DMS153 treated with DMSO at 0.1 percent for 48 hours (cell line): ENCODE measurements around the gene LGALS9C.
"Not testable (repeated sequence)": the region's sequence is repeated elsewhere in the genome, so short reads cannot be mapped to it uniquely, and the experiment has no call there.

Experiments
- DNase-seq: peaks from one replicate; lab custom pipeline; 2025; ENCODE audit not compliant: unreplicated experiment; lab: John Stamatoyannopoulos, UW

LGALS9C gene

GRCh38 chr17:18476508-18477308 lies at the start of gene LGALS9C:
Gene LGALS9C (plus strand): TSS chr17:18476789. CDS start chr17:18476855, 66 bp downstream.
- not testable (repeated sequence) for DNase-seq

- not testable (repeated sequence) for DNase-seq
These were observed 44.4 kb upstream of the LGALS9C start for GRCh38 chr17:18432206-18432605.

GRCh38 chr17:18439465-18439870 lies 37.1 kb upstream of the LGALS9C start:
- DNase-seq, result not testable (repeated sequence)

- not testable (repeated sequence) for DNase-seq
These were observed 34.5 kb upstream of the LGALS9C start for GRCh38 chr17:18442093-18442492.

GRCh38 chr17:18442532-18442931 lies 34.1 kb upstream of the LGALS9C start:
- not testable (repeated sequence) for DNase-seq

GRCh38 chr17:18447476-18448205 lies 28.9 kb upstream of the LGALS9C start:
- DNase-seq, result not testable (repeated sequence)

- not testable (repeated sequence) for DNase-seq
These were observed 28.3 kb upstream of the LGALS9C start for GRCh38 chr17:18448311-18448710.

- not testable (repeated sequence) for DNase-seq
These were observed 26.8 kb upstream of the LGALS9C start for GRCh38 chr17:18449833-18450232.

- DNase-seq, result not testable (repeated sequence)
These were observed 25.6 kb upstream of the LGALS9C start for GRCh38 chr17:18450998-18451397.

- not testable (repeated sequence) for DNase-seq
These were observed 24.6 kb upstream of the LGALS9C start for GRCh38 chr17:18451969-18452368.

- not testable (repeated sequence) for DNase-seq
These were observed 17.6 kb upstream of the LGALS9C start for GRCh38 chr17:18459035-18459434.

- not testable (repeated sequence) for DNase-seq
These were observed 12.6 kb upstream of the LGALS9C start for GRCh38 chr17:18463831-18464502.

- DNase-seq, result not testable (repeated sequence)
These were observed 10.2 kb upstream of the LGALS9C start for GRCh38 chr17:18466250-18466983.

- DNase-seq, result not testable (repeated sequence)
These were observed 9.6 kb upstream of the LGALS9C start for GRCh38 chr17:18467001-18467400.

- DNase-seq, result not testable (repeated sequence)
These were observed 8.0 kb upstream of the LGALS9C start for GRCh38 chr17:18468472-18469171.

- not testable (repeated sequence) for DNase-seq
These were observed 6.8 kb upstream of the LGALS9C start for GRCh38 chr17:18469837-18470236.

- DNase-seq, result not testable (repeated sequence)
These were observed 6.2 kb upstream of the LGALS9C start for GRCh38 chr17:18470345-18470930.

- DNase-seq, result not testable (repeated sequence)
These were observed 2.6 kb upstream of the LGALS9C start for GRCh38 chr17:18473967-18474366.

- not testable (repeated sequence) for DNase-seq
These were observed 1.8 kb upstream of the LGALS9C start for GRCh38 chr17:18474754-18475153.

GRCh38 chr17:18477367-18477766 lies 778 bp downstream of the LGALS9C start:
- not testable (repeated sequence) for DNase-seq
